HG02973 (cell line): ENCODE measurements around the gene DHX34.
"Not testable (repeated sequence)": the region's sequence is repeated elsewhere in the genome, so short reads cannot be mapped to it uniquely, and the experiment has no call there.

Experiments
- ATAC-seq: cut with Tn5 transposase; IDR thresholded peaks from one replicate; pipeline ENCODE4 v1.9.1; 2021; ENCODE audit warnings: moderate library complexity; ENCODE audit not compliant: unreplicated experiment

Gene DHX34

GRCh38 chr19:47386582-47386981 lies 37.5 kb downstream of the DHX34 start:
- not testable (repeated sequence) for ATAC-seq

DNA sequence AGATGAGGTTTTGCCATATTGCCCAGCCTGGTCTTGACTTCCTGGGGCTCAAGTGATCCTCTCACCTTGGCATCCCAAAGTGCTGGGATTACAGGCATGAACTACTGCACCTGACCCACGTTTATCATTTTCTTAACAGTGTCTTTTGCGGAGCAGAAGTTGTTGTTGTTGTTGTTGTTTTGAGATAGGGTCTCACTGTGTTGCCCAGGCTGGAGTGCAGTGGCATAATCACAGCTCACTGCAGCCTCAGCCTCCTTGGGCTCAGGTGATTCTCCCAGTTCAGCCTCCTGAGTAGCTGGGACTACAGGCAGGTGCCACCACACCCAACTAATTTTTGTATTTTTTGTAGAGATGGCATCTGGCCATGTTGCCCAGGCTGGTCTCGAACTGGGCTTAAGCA lies 38.5 kb downstream of the DHX34 start:
- not testable (repeated sequence) for ATAC-seq

- not testable (repeated sequence) for ATAC-seq
Measured at GRCh38 chr19:47388721-47389120, 39.6 kb downstream of the DHX34 start.

- ATAC-seq: no peak
Measured at GRCh38 chr19:47389150-47389556, 40.0 kb downstream of the DHX34 start.

GRCh38 chr19:47390533-47391488 lies 41.7 kb downstream of the DHX34 start:
- no peak for ATAC-seq

GRCh38 chr19:47391510-47392223 lies 42.6 kb downstream of the DHX34 start:
- no peak for ATAC-seq

GRCh38 chr19:47398707-47399597 lies 49.8 kb downstream of the DHX34 start:
- no peak for ATAC-seq

DNA sequence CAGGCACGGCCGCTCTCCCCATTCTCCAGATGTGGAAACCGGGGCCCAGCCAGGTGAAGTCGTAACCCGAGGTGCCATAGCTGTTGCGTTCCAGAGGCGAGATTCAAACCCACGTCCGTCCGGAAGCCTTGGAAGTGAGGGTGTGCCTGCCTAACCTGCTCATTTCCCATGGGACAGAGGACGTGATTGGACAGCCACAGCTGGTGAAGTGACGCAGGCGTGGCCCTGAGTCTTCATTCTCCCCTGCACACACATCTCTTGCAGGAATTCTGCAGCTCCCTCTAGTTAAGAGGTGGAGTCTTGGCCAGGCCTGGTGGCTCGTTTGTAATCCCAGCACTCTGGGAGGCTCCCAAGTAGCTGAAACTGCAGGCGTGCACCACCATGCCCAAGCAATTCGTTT lies 53.4 kb downstream of the DHX34 start:
- ATAC-seq: no peak

DNA sequence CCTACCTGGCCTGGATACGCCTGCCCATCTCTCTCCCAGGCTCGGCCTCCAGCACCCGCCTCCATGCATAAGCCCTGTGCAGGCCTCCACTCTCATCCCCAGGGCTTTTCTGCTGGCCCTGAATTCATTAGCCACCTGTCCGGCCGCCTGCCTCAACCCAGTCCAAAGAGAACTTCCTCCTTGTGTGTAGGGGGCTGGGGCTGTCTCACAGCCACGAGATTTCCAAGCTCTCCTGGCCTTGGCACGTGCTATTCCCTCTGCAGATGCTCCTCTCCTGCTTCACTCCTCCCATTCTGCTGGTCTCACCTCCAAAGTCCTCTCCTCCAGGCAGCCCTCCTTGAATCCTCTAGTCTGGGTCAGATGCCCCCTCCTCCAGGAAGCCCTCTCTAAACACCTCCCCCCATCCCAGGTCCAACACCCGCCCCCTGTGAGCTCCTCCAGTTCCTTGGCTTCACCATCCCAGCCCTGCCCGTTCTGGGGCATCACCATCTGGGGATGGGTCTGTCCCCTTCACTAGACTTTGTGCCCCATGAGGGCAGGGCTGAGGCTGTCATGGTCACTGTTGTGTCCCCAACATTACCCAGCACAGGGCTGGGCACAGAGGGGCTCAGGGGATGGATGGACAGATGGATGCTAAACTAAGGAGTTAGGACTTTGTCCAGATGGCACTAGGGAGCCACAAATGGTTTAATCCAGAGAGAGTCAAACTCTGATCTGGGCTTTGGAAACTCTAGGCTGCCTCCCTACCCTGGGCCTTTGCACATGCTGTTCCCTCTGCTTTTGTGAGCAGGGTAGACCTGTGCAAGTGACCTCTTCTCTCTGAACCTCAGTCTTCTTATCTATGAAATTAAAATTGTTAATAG lies 55.5 kb downstream of the DHX34 start:
- no peak for ATAC-seq

DNA sequence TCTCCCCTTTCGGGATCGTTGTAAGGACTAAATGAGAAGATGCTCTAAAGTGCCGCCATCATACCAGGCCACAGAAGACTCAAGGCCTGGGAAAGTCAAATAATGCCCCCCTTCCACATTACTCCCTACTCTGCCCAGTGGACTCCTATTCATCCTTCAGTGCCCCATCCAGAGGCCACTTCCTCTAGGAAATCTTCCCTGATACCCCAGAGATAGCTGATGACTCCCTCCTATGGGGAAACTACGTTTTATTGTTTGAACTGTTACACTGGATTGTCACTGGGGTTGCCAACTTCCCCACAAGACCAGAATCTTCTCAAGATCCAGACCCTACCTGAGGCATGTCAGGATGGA lies 56.1 kb downstream of the DHX34 start:
- no peak for ATAC-seq

DNA sequence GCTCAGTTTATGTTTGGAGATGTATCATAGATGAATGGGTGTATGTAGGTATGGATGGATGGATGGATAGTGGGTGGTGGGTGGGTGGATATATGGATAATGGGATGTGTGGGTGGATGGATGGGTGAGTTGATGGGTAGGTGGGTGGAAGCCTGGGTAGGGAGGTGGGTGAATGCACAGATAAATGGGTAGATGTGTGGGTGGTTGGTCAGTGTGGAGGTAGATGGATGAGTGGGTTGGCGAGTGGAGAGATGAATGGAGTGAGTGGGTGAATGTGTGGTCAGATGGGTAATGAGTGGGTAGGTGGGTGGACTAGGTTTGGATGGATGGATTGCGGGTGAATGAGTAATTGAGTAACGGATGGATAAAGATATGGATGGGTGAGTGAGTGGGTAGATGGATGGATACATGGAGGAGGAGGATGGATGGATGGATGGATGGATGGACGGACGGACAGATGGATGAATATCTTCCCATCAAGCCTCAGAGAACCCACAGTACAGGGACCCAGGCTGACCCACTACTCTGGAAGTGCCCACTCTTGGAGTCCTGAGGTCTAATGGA lies 56.8 kb downstream of the DHX34 start:
- no peak for ATAC-seq

DNA sequence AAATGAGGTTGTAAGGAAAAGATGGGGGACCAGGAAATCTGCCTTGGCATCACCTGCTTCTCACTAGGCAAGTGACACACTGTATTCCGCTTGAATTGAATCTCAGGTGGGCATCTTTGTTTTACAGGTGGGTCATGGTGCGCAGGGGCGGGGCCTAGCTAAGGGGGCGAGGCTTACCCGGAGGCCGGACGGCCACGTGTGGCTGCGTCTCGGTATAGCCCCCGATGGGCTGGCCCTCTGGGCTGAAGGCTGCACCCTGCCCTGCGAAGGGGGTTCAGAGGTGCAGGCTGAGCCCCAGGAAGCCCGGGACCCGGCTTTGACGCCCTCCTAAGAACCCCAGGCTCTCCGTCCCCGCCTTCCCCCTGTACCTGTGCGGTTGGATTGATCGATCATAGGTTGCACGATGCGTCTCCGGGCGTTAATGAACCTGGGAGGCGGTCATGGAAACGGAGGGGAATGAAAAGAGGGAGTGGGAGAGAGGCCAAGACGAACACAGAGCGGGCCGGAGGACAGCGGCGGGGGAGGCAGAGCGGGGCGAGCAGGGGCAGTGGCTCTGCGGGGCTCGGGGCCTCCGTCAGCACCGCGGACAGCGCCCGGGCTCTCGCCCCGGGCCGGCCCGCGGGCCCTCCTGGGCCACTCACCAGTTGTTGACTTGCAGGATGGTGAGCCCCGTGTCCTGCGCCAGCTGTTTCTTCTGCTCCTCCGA lies 57.7 kb downstream of the DHX34 start:
- no peak for ATAC-seq

DNA sequence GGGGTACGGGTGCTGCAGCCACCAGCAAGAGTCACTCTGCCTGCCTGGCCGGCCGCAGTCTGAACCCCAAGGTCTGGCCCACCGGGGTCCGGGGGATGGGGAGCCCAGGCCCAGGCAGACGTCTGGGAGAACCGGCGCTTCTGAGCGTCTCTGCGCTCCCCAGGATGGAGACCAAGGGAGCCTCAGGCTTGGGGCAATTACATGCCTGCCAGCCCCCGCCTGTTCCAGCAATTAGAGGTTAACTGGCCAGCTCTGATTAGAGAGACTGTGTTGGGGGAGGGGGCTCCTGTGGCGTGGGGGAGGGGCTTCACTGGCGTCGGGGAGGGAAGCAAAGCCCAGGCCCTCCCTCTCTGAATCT lies 58.3 kb downstream of the DHX34 start:
- no peak for ATAC-seq

- no peak for ATAC-seq
Measured at GRCh38 chr19:47408156-47408938, 59.2 kb downstream of the DHX34 start.

- no peak for ATAC-seq
Measured at GRCh38 chr19:47411101-47411500, 62.0 kb downstream of the DHX34 start.

DNA sequence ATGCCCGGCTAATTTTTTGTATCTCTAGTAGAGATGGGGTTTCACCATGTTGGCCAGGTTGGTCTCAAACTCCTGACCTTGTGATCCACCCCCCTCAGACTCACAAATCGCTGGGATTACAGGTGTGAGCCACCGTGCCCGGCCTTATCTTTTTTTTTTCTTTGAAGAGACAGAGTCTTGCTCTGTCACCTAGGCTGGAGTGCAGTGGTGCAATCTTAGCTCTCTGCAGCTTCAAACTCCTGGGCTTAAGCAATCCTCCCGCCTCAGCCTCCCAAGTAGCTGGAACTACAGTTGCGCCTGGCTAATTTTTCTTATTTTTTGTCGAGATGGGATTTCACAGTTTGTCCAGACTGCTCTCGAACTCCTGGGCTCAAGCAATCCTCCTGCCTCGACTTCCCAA lies 62.6 kb downstream of the DHX34 start:
- not testable (repeated sequence) for ATAC-seq

GRCh38 chr19:47413941-47414340 lies 64.8 kb downstream of the DHX34 start:
- ATAC-seq: no peak

- ATAC-seq: no peak
Measured at GRCh38 chr19:47414469-47414868, 65.4 kb downstream of the DHX34 start.
